Thyroid gland (tissue), 4 donors: Measurements from ENCODE around the gene CDK11A. TPM values are rescaled to one million over a fixed set of nuclear protein-coding genes. Genes with fewer than 3 reads are reported as not detected.
"Not testable (repeated sequence)": the region's sequence is repeated elsewhere in the genome, so short reads cannot be mapped to it uniquely, and the experiment has no call there.

ENCODE experiments used
- DNase-seq, 2 donors: peaks; one replicate each; pipeline ENCODE4 v3.0.0-alpha.2; 2019
- H3K27ac ChIP-seq, 3 donors: fragments of 200-600 bp; sonication (generic); 1 replicate in 2 of 3; 2 replicates in 1 of 3; pipeline ENCODE4 v1.5.1; 2016 to 2019; ENCODE audit warnings: mild to moderate bottlenecking in 1 of 3, moderate library complexity in 1 of 3
- H3K27me3 ChIP-seq: fragments of 200-600 bp; sonication (generic); one replicate; pipeline ENCODE4 v1.5.1; 2019
- H3K36me3 ChIP-seq, 2 donors: fragments of 200-600 bp; sonication (generic); one replicate each; pipeline ENCODE4 v1.5.1; 2016 to 2019
- H3K4me1 ChIP-seq, 2 donors: fragments of 200-600 bp; sonication (generic); one replicate each; pipeline ENCODE4 v1.5.1; 2017 to 2019
- H3K4me3 ChIP-seq, 3 donors: fragments of 200-600 bp; sonication (generic); replicated peaks in 1 of 3; 1 replicate in 2 of 3; 2 replicates in 1 of 3; pipeline ENCODE4 v1.5.1; 2016; ENCODE audit warnings: mild to moderate bottlenecking in 1 of 3
- H3K9me3 ChIP-seq: fragments of 200-600 bp; sonication (generic); one replicate; pipeline ENCODE4 v1.5.1; 2017
- POLR2A ChIP-seq, 2 donors: fragments of 450-650 bp; IDR thresholded peaks; one replicate each; pipeline ENCODE4 v1.6.1; 2017; ENCODE audit warnings: antibody characterized with exemption in 2 of 2, mild to moderate bottlenecking in 2 of 2, moderate library complexity in 1 of 2
- WGBS, 2 donors: methylation state at CpG; one replicate each; pipeline ENCODE4 v1.1.5; 2017; 5-methylcytosine and 5-hydroxymethylcytosine counted together
- intact Hi-C: fragments of 100-400 bp; cut with DNase I; formaldehyde crosslinking; loops from one replicate; pipeline ENCODE4 v1.15.1; 2023
- total RNA-seq, 4 donors: library from RNA; depleted of rRNA; stranded (reverse); fragments of >200 nt; gene quantifications; one replicate each; pipeline ENCODE4 v1.2.3, GENCODE V29; 2016
- TF ChIP-seq, protein P1 (sequence below), 6 experiments: fragments of 200-600 bp in 3 of 6; fragments of 450-650 bp in 3 of 6; sonication (generic) in 3 of 6; IDR thresholded peaks; one replicate each; pipeline ENCODE4 v1.5.1; 2016 to 2019; ENCODE audit warnings: antibody characterized with exemption in 6 of 6, mild to moderate bottlenecking in 2 of 6, inconsistent platforms in 1 of 6, moderate library complexity in 1 of 6

The CDK11A gene
- total RNA-seq, 4 donors from 2014 or later, result 14.7 to 36.1 (median 29.5) TPM

DNA sequence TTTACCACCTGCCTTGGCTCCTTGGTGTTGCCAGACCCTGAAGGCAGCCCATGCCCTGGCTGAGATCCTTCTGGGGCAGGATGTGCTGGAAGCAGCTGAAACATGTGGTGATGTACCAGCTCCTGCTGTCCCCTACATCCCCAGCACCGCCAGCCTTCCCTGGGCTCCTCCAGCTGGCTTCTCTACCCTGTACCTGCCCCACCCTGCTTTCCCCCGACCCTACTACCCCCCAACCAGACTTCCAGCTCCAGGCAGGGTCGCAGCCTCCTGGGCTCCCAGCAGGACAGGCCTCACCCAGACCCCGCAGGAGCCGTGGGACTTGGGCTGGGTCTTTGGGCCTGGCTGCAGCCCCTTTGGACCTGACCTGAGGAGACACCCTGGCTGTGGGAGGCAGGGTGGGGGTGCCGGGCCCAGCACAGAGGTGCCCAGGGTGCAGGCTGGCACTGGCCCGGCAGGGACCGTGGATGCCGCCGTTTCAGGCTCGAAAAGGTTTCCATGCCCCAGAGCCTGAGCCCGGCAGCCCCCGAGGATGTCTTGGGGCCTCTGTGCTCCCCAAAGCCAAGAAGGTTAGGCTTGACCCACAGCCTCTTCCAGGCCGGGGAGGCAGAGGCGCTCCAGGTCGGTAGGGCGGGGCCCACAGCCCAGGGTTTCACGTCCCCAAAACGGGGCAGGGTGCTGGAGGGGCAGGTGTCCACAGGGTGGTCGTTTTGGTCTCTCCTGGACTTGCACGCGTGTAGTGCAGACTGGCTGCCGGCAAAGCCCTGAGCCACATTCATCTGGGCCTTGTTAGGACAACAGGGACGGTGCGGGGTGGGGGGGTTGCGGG lies 26.6 kb downstream of the CDK11A start:
- H3K36me3 ChIP-seq, H3K27ac ChIP-seq, H3K4me3 ChIP-seq, H3K27me3 ChIP-seq, intact Hi-C loops, DNase-seq, H3K9me3 ChIP-seq, H3K4me1 ChIP-seq: not testable (repeated sequence)
- 80 to 95% methylated on average over 5 to 9 of the region's 26 CpGs for WGBS, 2 donors

DNA sequence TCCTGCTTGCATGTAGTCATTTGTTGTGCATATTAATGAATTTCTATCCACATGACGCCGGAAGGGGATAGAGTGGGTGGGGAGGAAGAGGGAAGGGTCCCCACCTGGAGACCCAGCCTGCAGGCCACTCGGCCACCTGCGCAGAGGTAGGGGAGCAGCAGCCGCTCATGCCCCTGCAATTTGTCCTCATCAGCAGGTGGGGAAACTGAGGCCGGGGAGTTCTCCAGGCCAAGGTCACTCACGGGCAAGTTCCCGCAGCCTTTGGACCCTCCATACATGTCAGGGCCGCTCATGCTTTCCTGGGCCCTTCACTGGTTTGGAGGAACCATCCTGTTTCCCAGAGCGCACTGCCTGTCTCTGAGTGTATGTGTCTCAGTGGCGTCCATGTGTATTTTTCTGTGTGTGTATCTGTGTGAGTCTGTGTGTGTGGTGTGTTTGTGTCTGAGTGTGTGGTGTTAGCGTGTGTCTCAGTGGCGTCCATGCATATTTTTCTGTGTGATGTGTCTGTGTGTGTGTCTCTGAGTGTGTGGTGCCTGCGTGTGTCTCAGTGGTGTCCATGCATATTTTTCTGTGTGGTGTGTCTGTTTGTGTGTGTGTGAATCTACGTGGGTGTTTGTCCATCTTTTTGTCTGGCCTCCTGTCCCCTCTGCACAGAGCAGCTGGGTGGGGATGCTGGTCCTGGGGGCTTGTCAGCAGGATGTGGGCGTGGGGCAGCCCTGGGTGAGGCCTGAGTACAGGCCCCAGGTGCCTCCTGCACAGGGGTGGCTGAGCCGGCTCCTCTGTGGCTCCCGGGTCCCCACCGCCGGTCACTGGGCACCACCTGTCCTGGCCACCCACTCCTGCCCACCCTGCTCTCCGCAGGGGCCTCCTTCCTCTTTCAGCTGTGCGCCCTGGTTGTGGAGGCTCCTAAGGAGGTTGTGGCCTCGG lies 27.5 kb downstream of the CDK11A start:
- H3K27ac ChIP-seq, H3K9me3 ChIP-seq, H3K27me3 ChIP-seq, H3K4me1 ChIP-seq, intact Hi-C loops, DNase-seq, H3K36me3 ChIP-seq, H3K4me3 ChIP-seq: not testable (repeated sequence)
- 93 to 94% methylated on average over 12 of the region's 23 CpGs for WGBS, 2 donors

DNA sequence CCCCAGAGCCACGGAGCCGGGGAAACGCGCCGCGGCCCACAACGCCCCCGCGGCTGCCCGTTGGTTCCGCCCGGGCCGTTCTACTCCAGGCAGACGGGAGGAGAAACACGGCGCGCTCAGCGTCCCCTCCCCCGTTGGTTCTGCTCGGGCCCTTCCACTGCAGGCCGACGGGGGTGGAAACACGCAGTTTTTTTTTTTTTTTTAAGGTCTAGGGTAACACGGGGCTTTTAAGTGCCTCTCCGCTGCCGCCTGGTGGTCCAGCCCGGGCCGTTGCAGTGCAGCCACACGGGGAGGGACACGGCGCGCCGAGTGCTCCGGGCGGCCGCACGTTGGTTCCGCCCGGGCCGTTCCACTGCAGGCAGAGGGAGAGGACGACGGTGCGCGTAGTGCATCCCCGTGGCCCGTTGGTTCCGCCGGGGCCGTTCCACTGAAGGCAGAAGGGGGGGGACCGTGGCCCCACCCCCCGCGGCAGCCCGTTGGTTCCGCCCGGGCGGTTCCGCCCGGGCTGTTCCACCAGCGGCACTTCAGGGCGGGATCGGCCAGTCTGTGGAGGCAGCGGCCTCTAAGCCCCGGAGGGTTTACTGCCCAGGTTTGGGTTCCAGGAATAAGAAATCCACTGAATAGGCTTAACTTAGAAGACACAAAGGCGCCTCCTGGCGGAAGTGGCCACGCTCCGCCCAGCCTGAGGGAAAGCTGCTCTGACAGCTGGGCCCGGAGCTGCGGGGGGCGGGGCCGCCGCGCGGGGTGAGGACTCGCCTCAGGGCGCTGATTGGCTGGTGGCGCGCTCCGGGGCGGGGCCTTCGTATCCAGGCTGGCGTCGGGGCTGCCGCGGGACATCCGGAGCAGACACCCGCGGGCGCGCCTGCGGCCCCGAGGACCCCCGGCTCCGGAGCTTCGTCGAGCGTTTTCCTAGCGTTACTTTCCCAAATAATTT lies 31.2 kb downstream of the CDK11A start, which contains the start of gene SLC35E2B:
Gene SLC35E2B (minus strand): TSS at position 82 of the 934 bp plus-strand sequence. CDS start 16,096 bp downstream, outside the sequence.
- Histone ChIP-seq H3K4me3 (peak within 1 kb of the TSS in 2 of 3 donors; percentile 28 to 77), H3K27ac (peak within 1 kb of the TSS; percentile 82 to 99 (median 93))
- H3K4me1 ChIP-seq, H3K27me3 ChIP-seq, intact Hi-C loops, H3K36me3 ChIP-seq, H3K9me3 ChIP-seq: not testable (repeated sequence)
- TF ChIP-seq, protein P1, sequence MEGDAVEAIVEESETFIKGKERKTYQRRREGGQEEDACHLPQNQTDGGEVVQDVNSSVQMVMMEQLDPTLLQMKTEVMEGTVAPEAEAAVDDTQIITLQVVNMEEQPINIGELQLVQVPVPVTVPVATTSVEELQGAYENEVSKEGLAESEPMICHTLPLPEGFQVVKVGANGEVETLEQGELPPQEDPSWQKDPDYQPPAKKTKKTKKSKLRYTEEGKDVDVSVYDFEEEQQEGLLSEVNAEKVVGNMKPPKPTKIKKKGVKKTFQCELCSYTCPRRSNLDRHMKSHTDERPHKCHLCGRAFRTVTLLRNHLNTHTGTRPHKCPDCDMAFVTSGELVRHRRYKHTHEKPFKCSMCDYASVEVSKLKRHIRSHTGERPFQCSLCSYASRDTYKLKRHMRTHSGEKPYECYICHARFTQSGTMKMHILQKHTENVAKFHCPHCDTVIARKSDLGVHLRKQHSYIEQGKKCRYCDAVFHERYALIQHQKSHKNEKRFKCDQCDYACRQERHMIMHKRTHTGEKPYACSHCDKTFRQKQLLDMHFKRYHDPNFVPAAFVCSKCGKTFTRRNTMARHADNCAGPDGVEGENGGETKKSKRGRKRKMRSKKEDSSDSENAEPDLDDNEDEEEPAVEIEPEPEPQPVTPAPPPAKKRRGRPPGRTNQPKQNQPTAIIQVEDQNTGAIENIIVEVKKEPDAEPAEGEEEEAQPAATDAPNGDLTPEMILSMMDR (IDR thresholded peaks at IDR 0.05), result peak in 1 of 6 experiments; percentile 44
- WGBS, 2 donors, result 0% methylated on average over 24 of the region's 98 CpGs; no CpG with 5 or more reads in 1 of the 2 donors
- DNase-seq, result peak; percentile 95 to 98

DNA sequence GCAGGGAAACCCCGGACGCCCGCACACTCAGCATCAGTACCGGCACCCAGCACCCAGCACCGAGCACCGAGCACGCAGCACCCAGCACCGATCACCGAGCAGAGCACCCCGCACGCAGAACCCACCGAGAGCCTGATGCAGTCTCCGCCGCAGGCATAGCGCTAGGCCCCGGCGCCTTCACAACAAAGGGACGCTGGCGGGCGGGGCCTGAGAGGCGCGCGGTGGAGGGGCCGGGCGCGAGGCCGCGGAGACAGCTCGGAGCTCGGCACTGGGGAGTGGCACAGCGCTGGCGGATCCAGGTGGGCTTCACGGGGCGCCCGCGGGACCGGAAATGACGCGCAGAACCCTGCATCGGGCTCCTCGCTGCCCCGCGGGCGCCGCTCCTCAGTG lies 31.8 kb downstream of the CDK11A start:
- H3K4me1 ChIP-seq, H3K36me3 ChIP-seq, H3K9me3 ChIP-seq, intact Hi-C loops, H3K27me3 ChIP-seq: not testable (repeated sequence)
- TF ChIP-seq POLR2A (IDR thresholded peaks at IDR 0.05), result peak in 1 of 2 donors; percentile 46
- H3K27ac ChIP-seq, result peak overlapping the region; percentile 82 to 99 (median 93)
- WGBS, 2 donors, result 0% methylated on average over 6 of the region's 45 CpGs; no CpG with 5 or more reads in 1 of the 2 donors
- peak overlapping the region in 2 of 3 donors; percentile 28 to 77 for H3K4me3 ChIP-seq
- peak; percentile 71 to 77 for DNase-seq

DNA sequence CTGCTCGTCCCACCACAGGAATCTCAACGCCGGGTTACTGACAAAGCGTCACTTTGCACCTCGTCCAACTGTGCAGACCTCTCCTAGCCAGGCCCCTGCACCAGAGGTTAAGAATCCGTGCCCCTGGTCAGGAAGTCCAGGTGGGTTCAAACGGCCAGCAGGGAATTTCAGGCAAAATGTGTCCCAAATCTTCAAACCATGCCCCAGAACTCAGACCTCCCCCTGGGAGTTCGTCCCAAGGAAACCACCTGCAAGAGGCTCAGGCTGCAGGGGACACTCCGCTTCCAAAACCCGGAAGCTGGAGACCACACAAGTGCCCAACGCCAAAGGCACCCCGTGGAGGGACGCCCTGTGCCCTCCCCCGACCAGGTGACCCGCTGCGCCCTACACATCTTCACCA lies 32.7 kb downstream of the CDK11A start:
- not testable (repeated sequence) for H3K27ac ChIP-seq

DNA sequence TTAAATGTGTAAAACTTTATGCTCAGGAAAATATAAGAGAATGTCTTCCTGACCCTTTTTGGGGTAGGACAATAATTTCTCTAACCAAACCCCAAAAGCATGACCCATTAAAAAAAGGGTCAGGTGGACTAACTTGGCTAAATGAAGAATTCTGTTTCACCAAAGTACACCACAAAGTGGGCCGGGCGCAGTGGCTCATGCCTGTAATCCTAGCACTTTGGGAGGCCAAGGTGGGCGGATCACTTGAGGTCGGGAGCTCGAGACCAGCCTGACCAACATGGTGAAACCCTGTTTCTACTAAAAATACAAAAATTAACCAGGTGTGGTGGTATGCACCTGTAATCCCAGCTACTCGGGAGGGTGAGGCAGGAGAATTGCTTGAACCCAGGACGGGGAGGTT lies 34.6 kb downstream of the CDK11A start:
- WGBS, 2 donors, result 96 to 97% methylated on average over 7 of the region's 7 CpGs
- H3K4me1 ChIP-seq, H3K27me3 ChIP-seq, H3K9me3 ChIP-seq, H3K36me3 ChIP-seq, DNase-seq, intact Hi-C loops, H3K4me3 ChIP-seq, H3K27ac ChIP-seq: not testable (repeated sequence)

More for the DNA sequence above, 32.7 kb downstream of the CDK11A start:
- H3K36me3 ChIP-seq, H3K4me3 ChIP-seq, DNase-seq, H3K9me3 ChIP-seq, H3K27me3 ChIP-seq, intact Hi-C loops, H3K4me1 ChIP-seq: not testable (repeated sequence)
- no CpG with 5 or more reads among the region's 16 CpGs for WGBS, 2 donors

DNA sequence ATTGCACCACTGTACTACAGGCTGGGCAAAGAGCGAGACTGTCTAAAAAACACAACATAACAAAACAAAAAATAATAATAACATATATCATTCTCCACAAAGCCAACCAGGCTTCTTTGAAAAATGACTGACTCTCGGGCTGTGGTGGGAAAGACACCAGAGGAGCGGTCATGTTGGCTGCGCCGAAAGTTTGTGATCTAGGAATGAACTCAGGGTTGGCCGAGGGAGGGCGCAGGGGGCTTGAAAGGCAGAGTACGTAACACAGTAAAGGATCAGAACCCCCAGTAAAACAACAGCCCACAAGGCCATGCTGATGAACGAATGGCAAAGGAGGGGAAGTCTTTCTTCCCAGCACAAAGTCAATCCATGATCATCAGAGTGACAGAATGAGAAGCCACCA lies 36.3 kb downstream of the CDK11A start:
- Histone ChIP-seq H3K27me3 (no peaks in the 10 kb centered on the region), H3K9me3 (no peaks in the 10 kb centered on the region), H3K4me1 (peaks cover 0 to 3% of the 10 kb centered on the region in 2 donors), H3K36me3 (no peaks in the 10 kb centered on the region), H3K27ac (no peak overlapping the region), H3K4me3 (no peak overlapping the region)
- intact Hi-C loops, result no loop called here
- TF ChIP-seq, protein P1 (IDR thresholded peaks at IDR 0.05), result no peak
- no peak for TF ChIP-seq POLR2A (IDR thresholded peaks at IDR 0.05)
- DNase-seq, result no peak
- 89 to 96% methylated on average over 9 of the region's 9 CpGs for WGBS, 2 donors
